GM12892 (cell line): ENCODE measurements around the gene C1QTNF2.

Source experiments
- DNase-seq: peaks from one replicate; pipeline ENCODE4 v3.0.0; 2011; ENCODE audit not compliant: insufficient read length
- FAIRE-seq: peaks from 2 replicates; lab custom pipeline; 2011; peaks lifted over from hg19 to GRCh38; lab: Jason Lieb, UNC
- POLR2A ChIP-seq: IDR thresholded peaks from 2 replicates; pipeline ENCODE4 v1.6.1; 2011; ENCODE audit warnings: low read depth, low read length, control low read depth
- POLR2AphosphoS5 ChIP-seq: IDR thresholded peaks from 2 replicates; pipeline ENCODE4 v1.6.1; 2011; ENCODE audit warnings: low read depth, low read length, control low read depth
- TAF1 ChIP-seq: IDR thresholded peaks from 2 replicates; pipeline ENCODE4 v1.6.1; 2011; ENCODE audit warnings: low read depth, mild to moderate bottlenecking, control low read depth, low read length, borderline replicate concordance

Gene C1QTNF2

DNA sequence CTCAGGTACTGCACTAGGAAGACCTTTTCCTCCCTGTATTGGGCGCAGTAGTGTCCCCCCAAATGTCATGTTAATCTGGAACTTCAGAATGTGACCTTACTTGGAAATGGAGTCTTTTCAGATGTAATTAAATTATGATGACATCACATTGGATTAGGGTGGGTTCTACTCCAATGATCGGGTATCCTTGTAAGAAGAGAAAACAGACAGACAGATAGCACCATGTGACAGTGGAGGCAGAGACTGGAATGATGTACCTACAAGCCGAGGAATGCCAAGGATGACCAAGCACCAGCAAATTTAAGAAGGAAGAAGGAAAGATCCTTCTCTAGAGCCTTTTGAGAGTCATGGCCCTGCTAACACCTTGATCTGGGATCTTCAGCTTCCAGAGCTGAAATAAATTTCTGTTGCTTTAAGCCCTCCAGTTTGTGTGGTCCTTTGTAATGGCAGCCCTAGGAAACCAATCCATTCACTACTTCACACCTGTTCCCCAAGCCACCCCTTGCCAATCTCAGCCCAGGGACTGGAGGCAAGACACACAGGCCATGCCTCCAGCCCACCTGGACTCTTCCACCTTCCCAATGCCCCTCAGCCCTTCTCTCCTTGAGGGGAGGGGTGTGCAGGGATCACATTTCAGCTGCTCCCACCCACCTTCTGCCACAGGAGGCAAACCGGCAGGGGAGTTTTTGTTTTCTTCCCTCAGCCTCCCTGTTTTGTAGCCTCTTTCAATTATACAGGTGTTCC lies 59.7 kb downstream of the C1QTNF2 start:
- FAIRE-seq (no peak), DNase-seq (no peak)
- TF ChIP-seq POLR2AphosphoS5, result no peak
- no peak for TF ChIP-seq POLR2A

DNA sequence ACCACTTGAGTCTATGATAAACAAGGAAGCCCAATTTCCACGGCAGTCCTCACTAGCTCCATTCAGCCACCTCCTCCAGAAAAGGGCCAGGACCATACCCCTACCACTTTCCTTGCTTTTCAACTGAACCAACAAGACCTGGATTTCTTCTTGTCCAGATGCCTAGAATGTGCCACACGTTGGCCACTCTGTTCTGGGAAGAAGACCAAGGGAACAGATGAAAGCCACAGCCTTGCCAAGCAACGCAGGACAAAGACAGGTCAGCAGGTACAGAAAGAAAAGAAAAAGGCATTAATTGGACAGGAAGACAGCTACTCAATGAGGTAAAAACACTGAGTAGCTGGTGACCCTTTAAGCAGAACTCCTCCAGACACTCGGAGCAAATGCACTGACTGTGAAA lies 60.3 kb downstream of the C1QTNF2 start:
- DNase-seq (no peak), FAIRE-seq (no peak)
- TF ChIP-seq TAF1 (no peak), POLR2AphosphoS5 (no peak), POLR2A (no peak)

DNA sequence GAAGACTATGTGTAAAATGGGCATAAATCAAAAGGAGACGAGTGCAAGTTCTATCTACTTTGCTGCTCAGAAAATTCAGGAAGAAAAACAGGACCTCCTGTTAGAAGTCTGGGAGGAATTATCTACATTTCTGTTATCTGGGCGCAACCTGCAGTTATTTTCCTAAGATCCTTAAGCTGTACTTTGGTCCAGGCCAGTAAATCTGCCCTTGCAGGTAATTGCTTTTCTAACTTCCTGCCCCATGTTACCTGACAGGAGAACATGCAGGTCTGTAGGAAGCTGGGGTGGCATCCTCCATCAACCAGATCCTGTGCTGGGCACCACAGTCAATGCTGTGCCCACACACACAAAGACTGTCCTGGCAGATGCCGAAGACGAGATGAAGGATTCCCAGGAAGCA lies 63.7 kb downstream of the C1QTNF2 start:
- no peak for TF ChIP-seq POLR2A
- TF ChIP-seq POLR2AphosphoS5, result no peak
- TF ChIP-seq TAF1, result no peak
- DNase-seq (no peak), FAIRE-seq (no peak)

DNA sequence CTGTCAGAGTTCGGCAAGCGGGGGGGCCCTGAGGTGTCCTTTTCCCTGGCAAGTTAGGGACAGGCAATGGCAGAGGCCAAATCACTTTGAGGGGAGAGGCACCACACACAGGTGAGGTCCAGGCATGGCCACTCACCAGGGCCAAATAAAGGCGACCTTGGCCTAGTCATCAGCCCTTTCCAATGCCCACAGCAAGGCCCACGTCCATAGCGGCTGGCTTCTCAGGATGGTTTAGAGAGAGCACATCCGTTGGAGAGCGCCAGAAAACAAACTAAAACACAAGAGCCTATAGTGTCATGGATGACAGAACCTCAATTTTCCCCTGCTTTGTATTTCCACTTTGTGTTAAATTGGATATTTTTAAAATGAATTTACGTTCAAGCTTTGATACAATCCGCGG lies 65.1 kb downstream of the C1QTNF2 start:
- TF ChIP-seq POLR2AphosphoS5, result no peak
- no peak for TF ChIP-seq TAF1
- no peak for TF ChIP-seq POLR2A
- DNase-seq, result no peak
- FAIRE-seq, result no peak

DNA sequence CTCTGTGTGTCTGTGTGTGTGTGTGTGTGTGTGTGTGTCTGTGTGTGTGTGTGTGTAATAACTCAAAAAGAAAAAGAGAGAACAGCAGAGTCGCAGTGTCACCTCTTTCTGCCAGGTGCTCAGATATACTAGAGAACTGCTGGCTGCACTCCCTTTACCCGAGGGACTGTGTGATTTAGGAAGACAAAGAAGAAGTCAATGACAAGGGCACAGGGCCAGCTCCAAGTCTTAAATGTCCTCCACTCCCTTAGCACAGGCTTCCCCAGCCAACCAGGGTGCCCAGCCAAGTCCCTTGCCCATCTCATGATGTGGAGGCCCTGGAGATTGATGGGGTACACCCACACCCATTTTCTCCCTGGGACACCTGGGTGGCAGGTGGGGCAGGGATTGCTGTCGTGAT lies 66.7 kb downstream of the C1QTNF2 start:
- no peak for FAIRE-seq
- TF ChIP-seq TAF1 (no peak), POLR2AphosphoS5 (no peak), POLR2A (no peak)
- DNase-seq, result no peak

DNA sequence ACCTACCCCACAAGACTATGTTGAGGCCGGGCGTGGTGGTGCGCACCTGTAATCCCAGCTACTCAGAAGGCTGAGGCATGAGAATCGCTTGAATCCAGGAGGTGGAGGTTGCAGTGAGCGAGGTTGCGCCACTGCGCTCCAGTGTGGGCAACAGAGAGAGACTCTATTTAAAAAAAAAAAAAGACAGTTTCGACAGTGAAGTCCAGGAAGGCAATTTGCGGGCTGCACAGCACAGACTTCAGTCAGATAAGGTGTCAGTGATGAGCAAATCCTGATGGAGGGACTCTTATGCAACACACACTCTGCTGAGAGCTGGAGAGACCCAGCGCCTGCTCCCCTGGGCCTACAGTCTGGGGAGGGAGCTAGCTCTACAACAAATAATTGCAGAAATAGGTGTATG lies 72.2 kb downstream of the C1QTNF2 start:
- TF ChIP-seq TAF1, result no peak
- no peak for TF ChIP-seq POLR2A
- TF ChIP-seq POLR2AphosphoS5, result no peak
- FAIRE-seq (no peak), DNase-seq (no peak)

DNA sequence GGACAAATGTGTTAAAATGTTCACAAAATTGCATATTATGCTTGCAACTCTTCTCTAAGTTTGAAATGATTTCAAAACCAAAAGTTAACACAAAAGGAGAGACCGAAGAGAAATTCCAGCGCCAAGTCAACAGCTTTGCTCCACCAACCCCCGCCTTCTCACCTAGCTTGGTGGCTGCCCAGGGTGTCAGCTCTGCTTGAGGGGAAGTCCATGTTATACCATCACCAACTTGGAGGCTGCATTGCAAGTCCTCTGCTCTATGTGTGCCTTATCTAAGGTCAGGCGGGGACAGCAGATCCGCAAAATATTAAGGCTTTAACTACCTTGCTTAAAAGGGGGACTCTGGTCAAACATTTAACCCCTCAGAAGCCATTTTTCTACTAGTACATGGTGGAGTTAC lies 72.7 kb downstream of the C1QTNF2 start:
- DNase-seq (no peak), FAIRE-seq (no peak)
- TF ChIP-seq TAF1 (no peak), POLR2A (no peak), POLR2AphosphoS5 (no peak)
